ENCODE measurements around the gene SLC4A5. TPM values are rescaled to one million over a fixed set of nuclear protein-coding genes. Genes with fewer than 3 reads are reported as not detected.
"Not testable (repeated sequence)": the region's sequence is repeated elsewhere in the genome, so short reads cannot be mapped to it uniquely, and the experiment has no call there.

The SLC4A5 gene
- total RNA-seq, 1 donor from 2014 or later: under 0.01 TPM

- no peak overlapping the region for H3K4me3 ChIP-seq (ENCODE audit: low read depth, low read length)
- TF ChIP-seq, protein P1, sequence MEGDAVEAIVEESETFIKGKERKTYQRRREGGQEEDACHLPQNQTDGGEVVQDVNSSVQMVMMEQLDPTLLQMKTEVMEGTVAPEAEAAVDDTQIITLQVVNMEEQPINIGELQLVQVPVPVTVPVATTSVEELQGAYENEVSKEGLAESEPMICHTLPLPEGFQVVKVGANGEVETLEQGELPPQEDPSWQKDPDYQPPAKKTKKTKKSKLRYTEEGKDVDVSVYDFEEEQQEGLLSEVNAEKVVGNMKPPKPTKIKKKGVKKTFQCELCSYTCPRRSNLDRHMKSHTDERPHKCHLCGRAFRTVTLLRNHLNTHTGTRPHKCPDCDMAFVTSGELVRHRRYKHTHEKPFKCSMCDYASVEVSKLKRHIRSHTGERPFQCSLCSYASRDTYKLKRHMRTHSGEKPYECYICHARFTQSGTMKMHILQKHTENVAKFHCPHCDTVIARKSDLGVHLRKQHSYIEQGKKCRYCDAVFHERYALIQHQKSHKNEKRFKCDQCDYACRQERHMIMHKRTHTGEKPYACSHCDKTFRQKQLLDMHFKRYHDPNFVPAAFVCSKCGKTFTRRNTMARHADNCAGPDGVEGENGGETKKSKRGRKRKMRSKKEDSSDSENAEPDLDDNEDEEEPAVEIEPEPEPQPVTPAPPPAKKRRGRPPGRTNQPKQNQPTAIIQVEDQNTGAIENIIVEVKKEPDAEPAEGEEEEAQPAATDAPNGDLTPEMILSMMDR (conservative IDR thresholded peaks at IDR 0.05; ENCODE audit: low read depth, low read length): no peak
- DNase-seq (ENCODE audit: low read depth): no peak
Observed at GRCh38 chr2:74347742-74348141, 4.5 kb upstream of the SLC4A5 start.

DNA sequence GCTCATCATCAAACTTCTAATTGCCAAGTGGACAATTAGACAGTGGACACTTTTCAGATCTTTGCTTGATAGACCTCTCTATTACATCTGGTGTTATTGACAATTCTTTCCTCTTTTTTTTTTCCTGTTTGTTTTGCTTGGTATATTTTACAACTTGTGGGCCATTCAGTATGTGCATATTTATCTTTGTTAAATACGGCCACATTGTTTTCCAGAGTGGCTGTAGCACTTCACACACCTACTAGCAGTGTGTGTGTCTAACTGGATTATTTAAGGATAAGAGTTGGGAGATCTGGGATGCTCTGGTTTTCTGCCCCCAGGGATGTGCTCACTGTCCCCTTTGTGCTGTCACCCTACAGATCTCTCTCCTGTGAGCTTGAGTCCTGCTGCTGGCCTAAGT, 4.1 kb upstream of the SLC4A5 start:
- TF ChIP-seq, protein P1 (conservative IDR thresholded peaks at IDR 0.05; ENCODE audit: low read depth, low read length): no peak
- DNase-seq (ENCODE audit: low read depth): no peak
- no peak overlapping the region for H3K4me3 ChIP-seq (ENCODE audit: low read depth, low read length)

GRCh38 chr2:74345272-74345943, 2.2 kb upstream of the SLC4A5 start:
- no peak for DNase-seq (ENCODE audit: low read depth)
- no peak overlapping the region for H3K4me3 ChIP-seq (ENCODE audit: low read depth, low read length)
- TF ChIP-seq, protein P1 (conservative IDR thresholded peaks at IDR 0.05; ENCODE audit: low read depth, low read length): no peak

DNA sequence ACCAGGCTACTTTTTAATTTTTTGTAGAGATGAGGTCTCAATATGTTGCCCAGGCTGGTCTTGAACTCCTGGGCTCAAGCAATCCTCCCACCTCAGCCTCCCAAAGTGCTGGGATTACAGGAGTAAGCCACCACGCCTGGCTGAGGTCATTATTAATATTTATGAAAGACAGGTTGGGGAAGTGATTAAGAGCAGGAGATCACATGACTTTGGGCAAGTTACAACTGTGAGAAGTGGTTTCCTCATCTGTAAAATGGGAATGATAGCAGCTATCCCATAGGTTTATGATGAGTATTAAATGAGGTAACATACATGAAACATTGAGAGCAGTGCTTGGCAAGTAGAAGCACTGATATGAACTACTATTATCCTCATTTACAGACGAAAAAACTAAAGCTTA, 7.0 kb downstream of the SLC4A5 start:
- not testable (repeated sequence) for DNase-seq (ENCODE audit: low read depth); H3K4me3 ChIP-seq (ENCODE audit: low read depth, low read length)

- no peak overlapping the region for H3K4me3 ChIP-seq (ENCODE audit: low read depth, low read length)
- TF ChIP-seq, protein P1 (conservative IDR thresholded peaks at IDR 0.05; ENCODE audit: low read depth, low read length): peak; percentile 94
- DNase-seq (ENCODE audit: low read depth): no peak
Observed at GRCh38 chr2:74334931-74335333, 8.3 kb downstream of the SLC4A5 start.

GRCh38 chr2:74333896-74334586, 9.2 kb downstream of the SLC4A5 start:
- no peak overlapping the region for H3K4me3 ChIP-seq (ENCODE audit: low read depth, low read length)
- TF ChIP-seq, protein P1 (conservative IDR thresholded peaks at IDR 0.05; ENCODE audit: low read depth, low read length): no peak
- no peak for DNase-seq (ENCODE audit: low read depth)

GRCh38 chr2:74333175-74333574, 10.0 kb downstream of the SLC4A5 start:
- TF ChIP-seq, protein P1 (conservative IDR thresholded peaks at IDR 0.05; ENCODE audit: low read depth, low read length): peak; percentile 74
- DNase-seq (ENCODE audit: low read depth): no peak
- H3K4me3 ChIP-seq (ENCODE audit: low read depth, low read length): no peak overlapping the region
